ENCODE data around the gene CUL4A.
"Not testable (repeated sequence)": the region's sequence is repeated elsewhere in the genome, so short reads cannot be mapped to it uniquely, and the experiment has no call there.

Gene CUL4A

DNA sequence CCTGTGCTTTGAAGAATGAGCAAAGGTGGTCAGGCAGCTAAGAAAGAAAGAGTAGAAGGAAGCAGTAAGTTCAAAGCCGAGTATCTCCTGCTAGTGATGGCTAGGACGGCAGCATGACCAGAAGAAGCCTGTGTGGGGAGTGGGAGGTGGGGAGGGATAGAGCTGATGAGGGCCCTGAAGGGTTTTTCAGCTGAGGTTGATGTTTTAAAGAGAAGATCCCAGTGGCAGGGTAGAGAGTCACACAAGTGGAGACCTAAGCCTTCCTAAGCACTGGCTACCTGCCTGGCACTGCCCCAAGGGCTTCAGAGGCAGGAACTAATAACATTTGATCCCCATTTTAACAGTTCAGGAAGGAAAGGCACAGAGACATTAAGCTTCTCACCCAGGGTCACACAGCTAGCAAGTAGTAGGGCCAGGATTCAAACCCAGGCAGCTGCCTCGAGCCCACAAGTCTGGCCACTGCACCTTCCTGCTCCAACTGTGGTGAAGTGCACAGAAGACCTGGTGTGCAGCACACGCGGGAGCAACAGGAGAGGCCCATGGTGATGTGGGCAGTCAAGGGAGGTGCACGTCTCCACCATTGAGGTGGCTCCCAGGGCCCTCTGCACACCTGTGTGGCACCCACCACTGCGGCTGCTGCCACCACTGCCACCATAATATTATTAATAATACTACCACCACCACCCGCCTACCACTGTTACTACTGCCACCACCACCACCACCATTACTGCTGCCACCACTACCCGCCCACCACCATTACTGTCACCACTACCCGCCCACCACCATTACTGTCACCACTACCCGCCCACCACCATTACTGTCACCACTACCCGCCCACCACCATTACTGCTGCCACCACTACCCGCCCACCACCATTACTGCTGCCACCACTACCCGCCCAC, 22.1 kb downstream of the CUL4A start:
- Histone ChIP-seq H3K36me3 (ENCODE audit: control insufficient read depth, insufficient read depth, low read length) (peaks cover 29% of the 10 kb centered on the region), H3K9ac (ENCODE audit: low read depth, low read length) (no peak overlapping the region), H3K4me3 (ENCODE audit: low read depth, low read length) (no peak overlapping the region), H3K9me3 (ENCODE audit: control insufficient read depth, insufficient read depth, low read length) (no peaks in the 10 kb centered on the region), H3K27me3 (ENCODE audit: control insufficient read depth, insufficient read depth, low read length) (no peaks in the 10 kb centered on the region), H3K4me1 (ENCODE audit: control insufficient read depth, insufficient read depth, low read length) (no peaks in the 10 kb centered on the region)

DNA sequence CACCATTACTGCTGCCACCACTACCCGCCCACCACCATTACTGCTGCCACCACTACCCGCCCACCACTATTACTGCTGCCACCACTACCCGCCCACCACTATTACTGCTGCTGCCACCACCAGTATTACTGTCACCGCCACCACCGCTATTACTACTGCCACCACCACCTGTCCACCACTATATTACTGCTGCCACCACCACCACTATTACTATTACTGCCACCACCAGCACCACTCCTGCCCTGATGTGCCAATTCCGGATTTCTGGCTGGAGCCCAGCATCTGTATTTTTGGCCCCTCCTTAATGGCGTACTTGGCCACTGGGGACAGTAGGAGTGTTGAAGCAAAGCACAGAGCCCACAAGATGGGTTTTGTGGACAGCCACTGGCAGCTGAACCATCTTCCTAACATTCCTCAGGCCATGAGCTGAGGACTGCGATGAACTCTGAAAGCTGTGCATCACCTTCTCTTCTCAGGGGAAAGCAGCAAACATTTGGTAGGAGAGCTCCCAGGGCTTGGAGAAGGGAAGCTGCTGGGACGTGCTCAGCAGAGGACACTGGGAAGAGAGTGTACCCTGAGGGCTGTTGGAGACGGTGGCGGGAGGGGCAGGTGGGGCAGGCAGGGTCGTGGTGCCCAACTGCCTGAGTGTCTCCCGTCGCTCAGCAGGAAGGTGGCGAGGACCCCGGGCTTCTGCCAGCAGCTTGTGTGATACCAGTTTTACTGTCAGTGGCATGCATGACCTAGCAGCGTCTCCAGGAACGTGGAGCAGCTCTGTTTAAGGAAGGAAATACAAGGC, 23.0 kb downstream of the CUL4A start:
- H3K4me3 ChIP-seq (ENCODE audit: low read depth, low read length), result no peak overlapping the region
- no peaks in the 10 kb centered on the region for H3K9me3 ChIP-seq (ENCODE audit: control insufficient read depth, insufficient read depth, low read length)
- H3K36me3 ChIP-seq (ENCODE audit: control insufficient read depth, insufficient read depth, low read length), result peaks cover 24% of the 10 kb centered on the region
- H3K9ac ChIP-seq (ENCODE audit: low read depth, low read length), result no peak overlapping the region
- H3K4me1 ChIP-seq (ENCODE audit: control insufficient read depth, insufficient read depth, low read length), result no peaks in the 10 kb centered on the region
- no peaks in the 10 kb centered on the region for H3K27me3 ChIP-seq (ENCODE audit: control insufficient read depth, insufficient read depth, low read length)

DNA sequence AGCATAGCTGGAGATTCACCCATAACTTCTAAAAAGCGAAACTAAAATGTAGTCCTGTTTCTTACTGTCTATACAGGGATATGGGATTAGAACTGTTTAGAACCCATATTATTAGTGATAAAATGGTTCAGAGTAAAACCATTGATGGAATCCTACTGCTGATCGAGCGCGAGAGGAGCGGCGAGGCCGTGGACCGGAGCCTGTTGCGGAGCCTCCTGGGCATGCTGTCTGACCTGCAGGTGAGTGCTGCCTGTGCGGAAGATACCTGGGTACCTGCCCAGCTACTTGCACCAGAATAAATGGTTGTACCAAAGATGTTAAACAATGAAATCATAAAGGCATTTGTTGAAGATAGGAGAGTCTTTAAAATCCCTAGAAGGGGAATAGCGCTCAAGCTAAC, 23.7 kb downstream of the CUL4A start:
- Histone ChIP-seq H3K27me3 (ENCODE audit: control insufficient read depth, insufficient read depth, low read length) (no peaks in the 10 kb centered on the region), H3K36me3 (ENCODE audit: control insufficient read depth, insufficient read depth, low read length) (peaks cover 20% of the 10 kb centered on the region), H3K9ac (ENCODE audit: low read depth, low read length) (no peak overlapping the region), H3K9me3 (ENCODE audit: control insufficient read depth, insufficient read depth, low read length) (no peaks in the 10 kb centered on the region), H3K4me3 (ENCODE audit: low read depth, low read length) (no peak overlapping the region), H3K4me1 (ENCODE audit: control insufficient read depth, insufficient read depth, low read length) (no peaks in the 10 kb centered on the region)

DNA sequence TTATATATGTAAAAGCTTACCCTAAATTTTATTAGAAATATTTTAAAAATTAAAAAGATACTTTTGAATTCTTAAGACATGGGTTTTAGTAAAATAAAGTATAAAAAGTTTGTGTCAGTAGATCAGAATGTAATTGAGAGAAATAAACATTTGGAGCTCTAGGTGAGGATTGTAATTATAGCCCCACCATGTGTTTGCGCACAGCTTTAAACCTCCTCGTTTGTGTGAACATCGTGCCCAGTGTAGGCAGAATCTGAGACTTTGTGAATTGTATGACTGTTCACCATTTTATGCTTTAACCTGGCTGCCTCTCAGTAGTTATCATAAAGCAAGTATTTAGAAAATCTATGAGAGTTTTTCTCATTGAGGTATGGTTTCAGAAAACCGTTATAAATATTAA, 29.1 kb downstream of the CUL4A start:
- no peak overlapping the region for H3K4me3 ChIP-seq (ENCODE audit: low read depth, low read length)
- H3K36me3 ChIP-seq (ENCODE audit: control insufficient read depth, insufficient read depth, low read length), result peaks cover 8% of the 10 kb centered on the region

DNA sequence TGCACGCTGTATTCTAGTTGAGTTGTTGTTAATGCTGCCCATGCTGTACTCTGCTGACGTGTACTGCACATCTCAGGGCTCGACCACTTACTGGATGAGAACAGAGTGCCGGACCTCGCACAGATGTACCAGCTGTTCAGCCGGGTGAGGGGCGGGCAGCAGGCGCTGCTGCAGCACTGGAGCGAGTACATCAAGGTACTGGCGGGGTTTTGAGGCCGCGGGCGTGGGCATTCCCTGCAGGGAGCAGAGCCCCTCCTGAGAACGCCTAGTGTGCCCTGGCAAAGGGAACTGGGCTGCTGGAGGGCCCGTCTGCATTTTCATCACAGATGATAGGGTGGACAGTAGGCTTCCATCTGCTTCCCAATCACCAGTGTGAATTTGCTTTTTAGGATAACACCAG, 29.9 kb downstream of the CUL4A start:
- Histone ChIP-seq H3K36me3 (ENCODE audit: control insufficient read depth, insufficient read depth, low read length) (peaks cover 14% of the 10 kb centered on the region), H3K4me3 (ENCODE audit: low read depth, low read length) (no peak overlapping the region), H3K9me3 (ENCODE audit: control insufficient read depth, insufficient read depth, low read length) (no peaks in the 10 kb centered on the region), H3K9ac (ENCODE audit: low read depth, low read length) (no peak overlapping the region), H3K4me1 (ENCODE audit: control insufficient read depth, insufficient read depth, low read length) (no peaks in the 10 kb centered on the region), H3K27me3 (ENCODE audit: control insufficient read depth, insufficient read depth, low read length) (no peaks in the 10 kb centered on the region)

More for the DNA sequence above, 29.1 kb downstream of the CUL4A start:
- no peak overlapping the region for H3K9ac ChIP-seq (ENCODE audit: low read depth, low read length)
- no peaks in the 10 kb centered on the region for H3K9me3 ChIP-seq (ENCODE audit: control insufficient read depth, insufficient read depth, low read length)
- H3K27me3 ChIP-seq (ENCODE audit: control insufficient read depth, insufficient read depth, low read length), result no peaks in the 10 kb centered on the region
- H3K4me1 ChIP-seq (ENCODE audit: control insufficient read depth, insufficient read depth, low read length), result no peaks in the 10 kb centered on the region

DNA sequence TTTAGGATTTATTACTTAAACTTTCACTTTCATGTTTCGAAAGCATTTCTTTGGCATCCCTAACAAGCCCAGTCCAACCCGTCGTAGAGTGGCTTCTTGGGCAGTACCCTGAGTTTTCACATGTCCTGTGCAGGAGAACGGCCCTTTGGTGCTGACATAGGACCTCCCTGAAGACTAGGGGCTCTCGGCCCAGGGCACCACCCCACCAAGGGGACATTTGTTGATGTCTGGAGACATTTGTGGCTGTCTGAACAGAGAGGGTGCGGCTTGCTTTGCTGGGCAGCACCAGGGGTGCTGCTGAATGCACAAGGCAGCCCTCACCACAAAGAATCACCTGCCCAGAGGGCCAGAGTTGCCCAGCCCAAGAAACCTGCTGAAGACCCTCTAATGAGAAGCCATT, 30.6 kb downstream of the CUL4A start:
- H3K9ac ChIP-seq (ENCODE audit: low read depth, low read length), result no peak overlapping the region
- H3K36me3 ChIP-seq (ENCODE audit: control insufficient read depth, insufficient read depth, low read length), result peaks cover 18% of the 10 kb centered on the region

DNA sequence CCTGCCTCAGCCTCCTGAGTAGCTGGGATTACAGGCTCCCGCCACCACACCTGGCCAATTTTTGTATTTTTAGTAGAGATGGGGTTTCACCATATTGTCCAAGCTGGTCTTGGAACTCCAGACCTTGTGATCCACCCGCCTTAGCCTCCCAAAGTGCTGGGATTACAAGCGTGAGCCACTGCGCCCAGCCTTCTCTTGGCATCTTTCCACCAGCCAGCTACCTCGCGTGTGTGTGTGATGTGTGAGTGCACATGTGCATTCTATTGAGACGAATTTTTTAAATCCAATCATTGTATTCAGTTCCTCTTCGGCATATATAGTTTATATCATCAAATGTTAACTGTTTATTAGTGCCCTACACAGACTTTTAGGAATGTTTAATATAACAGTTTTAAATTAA, 32.2 kb downstream of the CUL4A start:
- not testable (repeated sequence) for H3K27me3 ChIP-seq (ENCODE audit: control insufficient read depth, insufficient read depth, low read length); H3K4me3 ChIP-seq (ENCODE audit: low read depth, low read length); H3K4me1 ChIP-seq (ENCODE audit: control insufficient read depth, insufficient read depth, low read length); H3K9ac ChIP-seq (ENCODE audit: low read depth, low read length); H3K9me3 ChIP-seq (ENCODE audit: control insufficient read depth, insufficient read depth, low read length)
- peaks cover 30% of the 10 kb centered on the region for H3K36me3 ChIP-seq (ENCODE audit: control insufficient read depth, insufficient read depth, low read length)

More for the DNA sequence above, 30.6 kb downstream of the CUL4A start:
- no peaks in the 10 kb centered on the region for H3K27me3 ChIP-seq (ENCODE audit: control insufficient read depth, insufficient read depth, low read length)
- no peaks in the 10 kb centered on the region for H3K9me3 ChIP-seq (ENCODE audit: control insufficient read depth, insufficient read depth, low read length)
- no peaks in the 10 kb centered on the region for H3K4me1 ChIP-seq (ENCODE audit: control insufficient read depth, insufficient read depth, low read length)
- no peak overlapping the region for H3K4me3 ChIP-seq (ENCODE audit: low read depth, low read length)

DNA sequence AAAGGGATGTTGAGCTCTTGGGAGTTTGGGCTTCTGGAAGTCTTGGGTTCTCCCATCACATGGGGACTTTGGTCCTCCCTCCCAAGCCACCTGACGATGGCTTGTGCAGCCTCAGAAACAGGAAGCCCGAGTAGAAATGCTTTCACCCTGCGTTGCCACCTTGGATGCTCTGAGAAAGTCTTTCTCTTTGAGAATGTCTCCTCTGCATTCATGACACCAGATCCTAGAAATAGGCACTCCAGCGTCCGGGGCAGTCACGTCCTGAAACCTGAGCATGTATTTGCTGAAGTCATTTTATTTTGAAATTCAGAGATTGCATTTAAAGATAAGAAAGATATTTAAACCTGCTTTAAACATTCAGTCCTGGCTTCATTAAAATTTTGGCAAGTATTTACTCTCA, 34.4 kb downstream of the CUL4A start:
- Histone ChIP-seq H3K36me3 (ENCODE audit: control insufficient read depth, insufficient read depth, low read length) (peaks cover 42% of the 10 kb centered on the region), H3K4me3 (ENCODE audit: low read depth, low read length) (no peak overlapping the region)

DNA sequence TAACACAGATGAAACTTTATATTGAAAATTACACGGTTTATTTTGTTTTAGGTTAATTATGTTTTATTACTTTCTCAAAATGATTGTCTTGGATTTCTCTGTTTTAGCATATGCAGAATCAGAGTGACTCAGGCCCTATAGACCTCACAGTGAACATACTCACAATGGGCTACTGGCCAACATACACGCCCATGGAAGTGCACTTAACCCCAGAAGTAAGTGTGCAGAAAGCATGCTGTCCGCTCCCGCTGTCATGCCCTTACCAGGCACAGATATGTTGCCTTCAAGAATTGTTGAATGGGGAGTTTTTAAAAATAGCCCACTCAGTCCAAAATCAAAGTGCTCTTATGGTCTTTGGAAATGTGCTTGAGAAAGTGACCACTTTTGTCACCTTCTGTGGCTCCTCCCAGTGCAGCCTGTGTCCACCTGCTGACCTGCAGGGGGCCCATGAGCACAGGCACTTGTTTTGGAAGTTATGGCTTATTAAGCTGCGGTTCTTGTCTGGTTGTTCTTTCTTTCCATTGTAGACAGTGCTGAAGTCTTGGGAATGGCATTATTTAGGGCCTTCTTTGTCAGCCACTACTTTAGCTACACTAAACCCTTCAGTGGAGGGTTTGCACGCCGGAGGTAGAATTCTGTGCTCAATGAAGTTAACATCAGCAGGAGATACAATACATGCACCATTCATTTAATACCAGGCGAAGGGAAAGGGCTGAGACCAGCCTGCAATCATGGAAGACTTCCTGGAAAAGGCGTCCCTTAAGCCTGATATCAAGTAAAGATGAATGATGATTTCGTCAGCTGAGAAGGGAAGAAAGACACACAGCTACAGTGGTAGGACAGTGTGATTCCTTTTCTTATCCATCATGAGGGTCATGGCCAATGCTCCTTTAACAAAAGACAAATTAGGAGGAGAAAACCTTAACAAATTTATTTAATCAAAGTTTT, 36.7 kb downstream of the CUL4A start:
- no peaks in the 10 kb centered on the region for H3K4me1 ChIP-seq (ENCODE audit: control insufficient read depth, insufficient read depth, low read length)
- H3K9ac ChIP-seq (ENCODE audit: low read depth, low read length), result no peak overlapping the region
- H3K36me3 ChIP-seq (ENCODE audit: control insufficient read depth, insufficient read depth, low read length), result peaks cover 44% of the 10 kb centered on the region
- H3K4me3 ChIP-seq (ENCODE audit: low read depth, low read length), result no peak overlapping the region
- no peaks in the 10 kb centered on the region for H3K27me3 ChIP-seq (ENCODE audit: control insufficient read depth, insufficient read depth, low read length)
- no peaks in the 10 kb centered on the region for H3K9me3 ChIP-seq (ENCODE audit: control insufficient read depth, insufficient read depth, low read length)

More for the DNA sequence above, 34.4 kb downstream of the CUL4A start:
- H3K4me1 ChIP-seq (ENCODE audit: control insufficient read depth, insufficient read depth, low read length), result no peaks in the 10 kb centered on the region
- H3K9me3 ChIP-seq (ENCODE audit: control insufficient read depth, insufficient read depth, low read length), result no peaks in the 10 kb centered on the region
- H3K27me3 ChIP-seq (ENCODE audit: control insufficient read depth, insufficient read depth, low read length), result no peaks in the 10 kb centered on the region
- no peak overlapping the region for H3K9ac ChIP-seq (ENCODE audit: low read depth, low read length)

DNA sequence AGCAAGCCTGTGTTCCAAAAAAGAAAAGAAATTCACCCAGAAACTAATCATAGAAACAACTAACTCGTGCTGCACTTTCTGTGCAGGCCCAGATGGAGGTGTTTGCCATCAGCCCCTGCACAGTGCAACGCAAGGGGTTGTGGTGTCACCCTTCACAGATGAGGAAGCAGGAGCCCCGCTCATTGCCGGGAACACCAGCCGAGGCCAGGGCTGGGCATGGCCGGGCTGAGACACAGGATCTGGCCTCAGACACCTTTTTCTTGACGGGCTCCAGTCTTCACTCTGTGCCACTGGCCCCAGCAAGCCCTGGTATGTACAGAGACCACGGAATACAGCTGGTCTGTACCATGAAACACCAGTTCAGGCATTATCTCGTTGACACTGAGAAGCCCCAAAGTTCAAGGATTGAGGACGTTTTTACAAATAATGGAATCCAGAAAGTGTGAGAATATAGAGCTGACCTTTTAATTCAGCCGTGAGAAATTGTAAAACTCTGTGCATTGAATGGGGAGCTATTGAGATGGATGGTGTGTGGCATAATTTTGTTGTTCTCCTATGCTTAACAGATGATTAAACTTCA, 43.2 kb downstream of the CUL4A start:
- Histone ChIP-seq H3K4me3 (ENCODE audit: low read depth, low read length) (no peak overlapping the region), H3K9me3 (ENCODE audit: control insufficient read depth, insufficient read depth, low read length) (no peaks in the 10 kb centered on the region), H3K9ac (ENCODE audit: low read depth, low read length) (no peak overlapping the region), H3K27me3 (ENCODE audit: control insufficient read depth, insufficient read depth, low read length) (no peaks in the 10 kb centered on the region), H3K4me1 (ENCODE audit: control insufficient read depth, insufficient read depth, low read length) (no peaks in the 10 kb centered on the region), H3K36me3 (ENCODE audit: control insufficient read depth, insufficient read depth, low read length) (peaks cover 29% of the 10 kb centered on the region)

DNA sequence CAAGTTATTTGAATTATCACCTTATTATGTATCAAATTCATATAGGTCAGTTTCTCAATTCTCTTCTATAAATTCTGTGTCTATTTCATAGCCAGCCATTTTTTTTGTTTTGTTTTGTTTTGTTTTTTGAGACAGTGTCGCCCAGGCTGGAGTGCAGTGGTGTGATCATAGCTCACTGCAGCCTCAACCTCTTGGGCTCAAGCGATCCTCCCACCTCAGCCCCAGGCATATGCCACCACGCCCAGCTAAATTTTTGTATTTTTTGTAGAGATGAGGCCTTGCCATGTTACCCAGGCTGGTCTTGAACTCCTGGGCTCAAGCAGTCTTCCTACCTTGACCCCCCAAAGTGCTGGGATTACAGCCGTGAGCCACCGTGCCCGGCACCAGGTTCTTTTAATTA, 48.5 kb downstream of the CUL4A start:
- H3K4me1 ChIP-seq (ENCODE audit: control insufficient read depth, insufficient read depth, low read length); H3K4me3 ChIP-seq (ENCODE audit: low read depth, low read length); H3K9ac ChIP-seq (ENCODE audit: low read depth, low read length); H3K9me3 ChIP-seq (ENCODE audit: control insufficient read depth, insufficient read depth, low read length); H3K27me3 ChIP-seq (ENCODE audit: control insufficient read depth, insufficient read depth, low read length): not testable (repeated sequence)
- peaks cover 16% of the 10 kb centered on the region for H3K36me3 ChIP-seq (ENCODE audit: control insufficient read depth, insufficient read depth, low read length)

Data from iPS-15b (cell line).